HG02884 (cell line): ENCODE results near the gene DDX24.
"Not testable (repeated sequence)": the region's sequence is repeated elsewhere in the genome, so short reads cannot be mapped to it uniquely, and the experiment has no call there.

Experiments
- ATAC-seq: cut with Tn5 transposase; IDR thresholded peaks from one replicate; pipeline ENCODE4 v1.9.1; 2021; ENCODE audit warnings: mild to moderate bottlenecking, moderate library complexity; ENCODE audit not compliant: unreplicated experiment

The DDX24 gene

DNA sequence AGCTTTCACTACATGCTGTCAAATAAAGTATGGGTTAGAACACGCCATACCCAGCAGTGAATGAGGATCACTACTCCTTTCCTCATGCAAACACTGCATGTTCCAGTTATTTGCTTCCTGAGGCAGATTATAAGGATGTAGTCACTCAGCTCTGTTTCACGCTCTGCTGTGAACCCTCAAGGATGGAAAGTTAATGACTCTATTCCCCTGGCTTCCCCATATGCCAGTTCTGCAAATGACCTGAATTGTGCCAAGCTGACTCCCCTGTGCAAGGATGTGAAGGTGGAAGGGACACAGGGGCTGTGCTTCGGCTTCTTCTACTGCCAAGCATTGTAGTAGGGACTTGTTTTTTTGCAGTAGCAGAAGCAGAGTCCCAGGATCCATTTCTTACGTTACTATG lies 6.9 kb upstream of the DDX24 start:
- ATAC-seq, result no peak

DNA sequence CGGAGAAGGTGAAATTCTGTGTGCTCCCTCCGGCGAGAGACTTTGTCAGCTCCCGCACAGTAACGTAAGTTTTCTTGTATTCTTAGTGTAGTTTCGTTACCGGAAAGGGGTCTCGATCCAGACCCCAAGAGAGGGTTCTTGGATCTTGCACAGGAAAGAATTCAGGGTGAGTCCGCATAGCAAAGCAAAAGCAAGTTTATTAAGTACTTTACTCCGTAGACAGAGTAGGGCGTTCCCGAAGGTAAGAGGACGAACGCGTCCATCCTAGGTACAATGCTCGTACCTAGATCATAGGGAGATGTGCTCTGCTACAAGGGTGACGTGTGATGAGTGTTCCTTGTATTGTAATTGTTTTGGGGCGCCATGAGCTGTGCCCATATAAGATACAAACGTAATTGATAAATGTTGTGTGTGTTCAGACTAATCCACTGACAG lies 401 bp upstream of the DDX24 start:
- peak; percentile 28 for ATAC-seq

DNA sequence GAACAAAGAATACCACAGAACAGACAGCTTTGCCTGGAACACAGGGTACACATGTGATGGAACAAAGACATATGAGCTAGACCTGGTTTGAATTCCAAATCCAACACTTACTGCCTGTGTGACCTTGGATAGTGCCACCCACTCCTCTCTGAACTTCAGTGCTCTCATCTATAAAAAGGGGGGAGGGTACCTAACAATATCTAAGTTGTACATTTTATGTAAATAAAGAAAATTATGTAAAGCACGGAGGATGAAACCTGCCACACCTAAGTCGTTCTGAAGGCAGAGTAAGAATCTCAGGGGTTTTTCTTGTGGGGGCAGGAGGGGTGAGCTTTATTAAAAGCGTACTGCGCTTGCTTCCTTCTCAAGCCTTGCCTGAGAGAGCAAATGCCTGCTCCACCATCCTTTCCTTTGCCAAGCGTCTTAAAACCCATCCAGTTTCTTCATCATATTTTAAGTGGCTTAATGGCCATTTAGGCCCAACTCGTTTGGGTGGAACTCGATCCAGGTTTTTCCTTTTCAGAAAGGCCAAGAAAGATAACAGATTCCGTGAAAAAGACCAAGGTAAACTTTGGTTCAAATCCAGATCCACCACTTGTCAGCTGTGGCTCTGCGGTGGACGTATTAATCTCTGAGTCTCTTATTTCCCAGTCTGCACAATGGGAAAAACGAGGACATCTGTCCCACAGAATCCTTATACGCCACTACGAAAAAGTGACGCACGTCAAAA lies 946 bp downstream of the DDX24 start:
- no peak for ATAC-seq

DNA sequence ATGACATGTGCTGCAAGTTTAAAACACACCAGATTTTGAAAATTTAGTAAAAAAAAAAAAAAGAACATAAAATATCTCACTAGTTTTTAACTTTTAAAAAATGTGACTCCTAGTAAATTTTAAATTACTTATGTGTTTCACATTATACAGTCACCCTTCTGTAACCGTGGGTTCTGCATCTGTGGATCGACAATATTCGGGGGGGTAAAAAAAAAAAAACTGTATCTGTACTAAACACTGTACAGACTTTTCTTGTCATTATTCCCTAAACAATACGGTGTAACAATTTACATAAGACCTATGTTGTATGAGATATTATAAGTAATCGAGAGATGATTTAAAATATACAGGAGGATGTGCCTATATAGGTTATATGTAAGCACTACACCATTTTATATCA lies 3.2 kb downstream of the DDX24 start:
- no peak for ATAC-seq

DNA sequence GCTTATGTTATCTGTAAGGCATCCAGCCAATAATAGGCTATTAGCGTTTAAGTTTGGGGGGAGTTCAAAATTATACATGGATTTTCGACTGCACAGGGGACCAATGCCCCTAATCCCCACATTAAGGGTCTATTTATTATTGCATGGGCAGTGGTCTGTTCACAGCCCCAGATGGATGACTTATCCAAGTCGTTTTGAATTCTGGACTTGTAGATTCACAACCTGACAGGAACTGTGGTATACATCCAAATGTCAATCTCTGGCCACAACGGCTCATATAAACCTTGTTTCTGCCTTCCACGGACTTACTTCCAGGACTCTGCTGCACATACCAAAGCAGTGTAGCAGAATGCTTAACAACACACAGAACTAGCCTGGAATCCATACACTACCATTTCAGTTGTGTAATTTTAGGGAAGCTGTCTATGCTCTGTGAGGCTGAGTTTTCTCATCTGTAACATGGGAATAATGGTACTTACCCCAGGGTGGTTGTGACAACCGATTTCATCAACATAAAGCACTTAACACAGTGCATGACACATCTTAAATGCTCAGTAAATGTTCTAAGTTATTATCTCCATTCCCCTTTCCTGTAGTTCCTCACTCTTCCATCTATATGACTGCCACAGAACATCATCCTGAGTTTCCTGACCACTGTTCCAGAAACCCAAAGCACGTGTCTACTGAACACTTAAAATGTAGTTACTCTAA lies 3.7 kb downstream of the DDX24 start:
- ATAC-seq, result no peak

DNA sequence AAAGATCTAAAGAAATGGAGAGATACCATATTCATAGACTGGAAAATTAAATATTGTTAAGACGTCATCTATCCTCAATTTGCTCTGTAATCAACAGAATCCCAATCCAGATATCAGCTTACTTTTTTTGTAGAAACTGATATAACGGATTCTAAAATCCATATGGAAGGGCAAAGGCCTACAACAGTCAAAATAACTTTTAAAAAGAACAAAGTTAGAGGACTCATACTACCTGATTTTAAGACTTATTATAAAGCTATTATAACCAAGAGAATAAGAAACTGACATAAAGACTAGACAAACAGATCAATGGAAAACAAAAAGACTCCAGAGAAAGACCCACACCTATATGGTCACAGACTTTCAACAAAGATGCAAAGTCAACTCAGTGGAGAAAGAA lies 6.0 kb downstream of the DDX24 start:
- no peak for ATAC-seq

DNA sequence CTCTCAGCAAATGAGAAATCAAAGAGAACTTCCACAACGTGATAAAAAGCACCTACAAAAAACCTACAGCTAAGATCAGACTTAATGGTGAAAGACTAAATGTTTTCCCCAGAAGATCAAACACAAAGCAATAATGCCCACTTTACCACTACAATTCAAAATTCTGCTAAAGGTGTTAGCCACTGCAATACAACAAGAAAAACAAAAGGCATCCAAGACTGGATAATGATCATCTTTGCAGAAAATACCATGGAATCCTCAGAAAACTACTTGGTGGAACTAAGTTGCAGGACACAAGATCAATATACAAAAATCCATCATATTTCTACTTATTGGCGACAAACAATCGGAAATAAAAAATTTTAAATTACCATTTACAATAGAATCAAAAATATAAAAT lies 6.5 kb downstream of the DDX24 start:
- ATAC-seq, result no peak

DNA sequence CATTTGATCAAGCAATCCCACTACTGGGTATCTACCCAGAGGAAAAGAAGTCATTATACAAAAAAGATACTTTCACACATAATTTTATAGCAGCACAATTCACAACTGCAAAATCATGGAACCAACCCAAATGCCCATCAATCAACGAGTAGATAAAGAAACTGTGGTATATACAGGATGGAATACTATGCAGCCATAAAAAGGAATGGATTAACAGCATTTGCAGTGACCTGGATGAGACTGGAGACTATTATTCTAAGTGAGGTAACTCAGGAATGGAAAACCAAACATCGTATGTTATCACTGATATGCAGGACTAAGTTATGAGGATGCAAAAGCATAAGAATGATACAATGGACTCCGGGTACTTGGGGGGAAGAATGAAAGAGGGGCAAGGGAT lies 8.9 kb downstream of the DDX24 start:
- not testable (repeated sequence) for ATAC-seq

DNA sequence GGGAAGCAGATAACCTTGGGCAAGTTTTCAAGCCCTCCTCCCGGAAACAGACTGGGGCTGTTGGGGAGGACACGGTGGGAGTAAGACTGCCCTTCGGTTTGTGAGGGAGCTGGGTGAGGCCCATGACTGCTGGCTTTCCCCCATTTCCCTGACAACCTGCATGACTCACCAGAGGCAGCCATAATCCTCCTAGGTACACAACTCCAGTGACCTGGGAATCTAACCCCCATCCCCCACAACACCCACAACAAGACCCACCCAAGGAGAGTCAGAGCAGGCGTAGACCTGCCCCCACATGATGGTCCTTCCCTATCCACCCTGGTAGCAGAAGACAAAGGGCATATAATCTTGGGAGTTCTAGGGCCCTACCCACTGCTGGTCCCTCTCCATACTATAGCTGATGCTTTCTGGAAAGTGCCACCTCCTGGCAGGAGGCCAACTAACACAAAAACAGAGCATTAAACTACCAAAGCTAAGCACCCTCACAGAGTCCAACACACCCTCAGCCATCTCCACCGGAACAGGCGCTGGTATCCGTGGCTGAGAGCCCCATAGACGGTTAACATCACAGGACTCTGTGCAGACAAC lies 14.8 kb downstream of the DDX24 start:
- ATAC-seq, result no peak

DNA sequence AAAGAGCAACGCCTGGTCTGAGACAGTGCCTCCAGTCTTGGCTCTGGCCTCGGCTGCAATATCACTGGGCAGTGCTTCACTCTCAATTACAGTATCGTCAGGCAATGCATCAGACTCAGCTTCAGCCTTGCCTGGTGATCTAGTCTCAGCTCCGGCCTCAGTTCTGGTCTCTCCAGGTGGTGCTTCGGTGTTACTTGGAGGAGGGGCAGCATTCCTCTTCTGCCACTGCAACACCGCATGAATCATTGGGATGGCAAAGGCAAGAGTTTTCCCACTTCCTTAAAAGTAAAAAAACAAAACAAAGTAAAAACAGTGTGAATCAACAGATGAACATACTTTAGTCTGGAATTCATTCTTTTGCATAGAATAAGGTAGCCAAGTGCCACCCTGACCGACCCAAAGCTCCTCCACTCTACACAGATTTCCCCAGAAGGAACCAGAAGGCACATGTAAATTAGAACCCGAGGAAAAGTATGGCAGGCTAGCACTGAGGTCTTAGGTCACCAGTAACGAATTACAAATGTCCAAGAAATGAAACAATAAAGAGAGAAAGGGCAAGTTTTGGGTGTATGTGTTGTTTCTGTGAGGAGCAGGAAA lies 18.6 kb downstream of the DDX24 start:
- ATAC-seq, result no peak

DNA sequence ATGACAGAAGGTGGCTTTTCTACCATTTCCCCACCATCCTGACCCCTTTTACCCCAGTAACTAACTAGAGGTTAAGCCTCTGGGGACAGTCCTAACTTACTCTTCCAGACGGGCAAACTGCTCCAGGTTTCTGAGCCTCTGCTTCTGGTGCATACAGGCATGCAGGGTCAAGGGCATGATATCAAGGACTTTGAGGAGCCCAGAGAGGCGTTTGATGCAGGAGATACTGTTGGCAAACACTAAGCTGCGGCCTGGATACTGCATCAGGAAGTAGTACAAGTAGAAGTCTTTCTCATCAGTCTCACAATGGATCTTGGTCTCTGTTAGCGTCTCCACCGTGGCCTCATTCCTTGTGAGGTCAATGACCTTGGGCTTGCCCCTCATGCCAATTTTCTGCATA lies 21.0 kb downstream of the DDX24 start:
- ATAC-seq, result no peak

DNA sequence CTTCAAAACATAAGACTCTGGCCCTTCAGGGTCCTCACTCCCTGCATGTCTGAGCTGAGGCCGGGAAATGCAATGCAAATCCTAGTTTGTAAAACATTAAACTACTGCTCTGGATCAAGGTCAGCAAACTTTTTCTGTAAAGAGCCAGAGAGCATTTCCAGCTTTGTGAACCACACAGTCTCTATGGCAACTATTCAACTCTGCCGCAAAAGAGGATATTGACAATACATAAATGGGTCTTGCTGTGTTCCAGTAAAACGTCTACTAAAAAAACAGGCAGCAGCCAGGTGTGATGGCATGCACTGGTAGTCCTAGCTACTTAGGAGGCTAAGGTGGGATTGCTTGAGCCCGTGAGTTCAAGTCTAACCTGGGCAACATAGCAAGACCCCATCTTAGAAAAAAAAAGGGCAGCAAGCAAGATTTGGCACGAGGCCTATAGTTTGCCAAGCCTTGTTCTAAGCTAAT lies 22.3 kb downstream of the DDX24 start:
- ATAC-seq, result no peak

DNA sequence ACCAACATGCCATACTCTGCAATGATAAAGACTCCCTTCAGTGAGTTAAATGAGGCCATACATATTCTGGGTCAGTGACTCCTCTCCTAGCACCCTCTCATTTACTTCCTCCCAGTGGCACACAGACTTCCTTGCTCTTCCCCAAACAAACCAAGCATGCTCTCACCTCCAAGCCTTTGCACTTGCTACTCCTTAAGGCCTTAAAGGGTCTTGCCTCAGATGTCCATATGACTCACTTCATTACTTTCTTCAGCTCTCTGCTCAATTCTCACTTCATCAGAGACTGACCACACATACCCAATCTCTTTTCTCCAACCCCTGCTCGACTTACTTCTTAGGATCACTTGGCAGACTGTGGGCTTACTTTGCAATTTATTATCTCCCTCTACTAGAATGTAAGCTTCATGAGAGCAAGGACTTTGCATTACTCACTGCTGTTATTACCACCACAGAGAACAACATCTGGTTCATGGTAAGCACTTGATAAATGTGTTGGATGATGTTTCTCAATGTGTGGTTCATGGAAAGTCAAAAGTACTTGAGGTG lies 22.8 kb downstream of the DDX24 start:
- no peak for ATAC-seq

DNA sequence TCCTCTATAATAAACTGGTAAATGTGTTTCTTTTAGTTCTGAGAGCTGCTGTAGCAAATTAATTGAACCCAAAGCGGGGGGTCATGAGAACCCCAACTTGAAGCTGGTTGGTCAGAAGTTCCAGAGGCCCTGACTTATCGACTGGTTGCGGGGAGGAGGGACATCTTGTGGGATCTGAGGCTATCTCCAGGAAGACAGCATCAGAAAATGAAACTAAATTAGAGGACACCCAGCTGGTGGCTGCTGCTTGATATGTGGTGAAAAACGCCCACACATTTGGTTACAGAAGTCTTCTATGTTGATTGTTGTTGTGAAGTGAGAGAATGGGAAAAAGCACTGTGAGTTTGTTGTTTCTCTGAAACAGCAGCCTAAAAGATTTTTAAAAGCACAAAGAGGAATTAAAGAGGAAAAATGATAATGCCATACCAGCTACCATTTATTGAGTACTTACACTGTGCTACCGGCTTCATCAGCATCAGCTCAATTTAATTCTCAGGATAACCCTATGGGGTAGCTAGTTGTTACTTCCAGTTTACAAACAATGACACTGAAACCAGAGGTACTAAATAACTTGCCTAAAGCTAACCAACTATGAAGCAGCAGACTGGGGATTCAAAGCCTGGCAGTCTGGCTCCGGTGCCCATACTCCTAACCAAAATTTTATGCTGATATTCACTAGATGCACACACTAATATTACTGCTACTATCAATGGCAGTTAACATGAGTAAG lies 24.3 kb downstream of the DDX24 start:
- ATAC-seq, result peak; percentile 77

DNA sequence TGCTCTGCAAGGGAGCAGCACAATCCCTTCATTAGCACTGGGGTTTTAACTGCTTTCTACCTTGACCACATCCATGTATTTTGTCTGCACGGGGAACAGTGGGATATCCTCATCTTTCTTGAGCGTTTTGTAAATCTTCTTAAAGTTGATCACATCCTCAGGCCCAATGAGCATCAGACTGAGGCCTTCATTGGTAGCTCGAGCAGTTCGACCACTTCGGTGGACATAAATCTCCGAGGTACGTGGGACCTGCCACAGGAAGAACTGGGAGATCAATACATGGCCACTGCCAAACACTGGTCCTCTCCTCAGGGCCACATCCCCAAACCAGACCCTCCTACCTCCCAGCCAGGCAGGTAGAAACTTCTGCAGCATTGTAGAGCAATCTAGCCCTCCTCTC lies 26.1 kb downstream of the DDX24 start:
- no peak for ATAC-seq

DNA sequence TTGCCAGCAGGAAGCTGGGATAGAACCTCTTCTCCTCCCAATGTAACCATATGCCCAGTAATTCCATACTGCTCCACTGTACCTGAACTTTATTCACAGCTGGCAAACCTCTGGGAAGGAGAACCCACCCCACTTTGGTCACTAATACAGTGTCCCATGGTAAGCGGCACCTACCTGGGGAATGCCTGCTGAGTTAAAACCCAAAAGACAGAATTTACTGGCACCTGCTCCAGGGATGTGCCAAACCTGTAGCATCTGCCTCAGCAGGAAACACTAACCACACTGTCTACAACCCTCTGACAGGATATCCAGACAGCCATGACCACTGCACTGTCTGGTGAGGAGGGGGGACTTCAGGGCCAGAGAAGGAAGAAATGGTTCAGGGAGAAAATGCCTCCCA lies 26.6 kb downstream of the DDX24 start:
- ATAC-seq, result no peak

DNA sequence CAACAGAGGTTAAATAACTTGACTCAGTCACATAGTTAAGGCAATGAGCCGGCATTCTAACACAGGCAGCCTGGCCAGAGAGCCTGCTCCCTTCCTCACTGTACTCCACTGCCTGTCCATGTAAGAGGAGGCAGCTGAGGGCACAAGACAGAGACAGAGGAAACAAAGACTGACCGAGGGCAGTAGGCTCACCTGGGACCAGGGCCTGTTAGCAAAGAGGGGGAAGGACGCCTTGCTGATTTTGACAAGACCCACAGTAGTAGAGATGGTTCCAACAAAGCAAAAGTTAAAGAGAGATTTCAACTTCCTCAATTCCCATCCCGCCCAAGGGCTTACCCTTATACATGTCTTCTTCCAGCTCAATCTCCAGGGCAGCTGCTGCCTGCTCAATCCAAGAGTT lies 28.3 kb downstream of the DDX24 start:
- no peak for ATAC-seq

DNA sequence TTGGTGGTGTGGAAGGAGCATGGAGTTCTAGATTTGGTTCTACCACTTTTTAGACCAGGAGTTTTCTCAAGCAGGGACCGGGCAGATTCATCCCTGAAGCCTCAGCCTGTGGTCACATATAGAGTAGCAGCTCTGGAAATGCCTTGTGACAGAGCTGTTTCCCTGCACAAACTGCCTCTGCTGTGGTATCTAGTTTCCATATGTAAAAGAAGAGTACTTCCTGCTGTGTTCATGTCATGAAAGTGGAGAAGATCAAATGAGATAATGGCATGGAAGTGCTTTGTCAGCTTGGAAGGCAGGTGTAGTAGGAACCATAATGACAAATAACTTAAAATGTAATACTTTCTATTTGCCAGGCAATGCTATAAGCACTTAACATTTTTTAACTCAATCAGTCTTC lies 28.8 kb downstream of the DDX24 start:
- ATAC-seq, result no peak

DNA sequence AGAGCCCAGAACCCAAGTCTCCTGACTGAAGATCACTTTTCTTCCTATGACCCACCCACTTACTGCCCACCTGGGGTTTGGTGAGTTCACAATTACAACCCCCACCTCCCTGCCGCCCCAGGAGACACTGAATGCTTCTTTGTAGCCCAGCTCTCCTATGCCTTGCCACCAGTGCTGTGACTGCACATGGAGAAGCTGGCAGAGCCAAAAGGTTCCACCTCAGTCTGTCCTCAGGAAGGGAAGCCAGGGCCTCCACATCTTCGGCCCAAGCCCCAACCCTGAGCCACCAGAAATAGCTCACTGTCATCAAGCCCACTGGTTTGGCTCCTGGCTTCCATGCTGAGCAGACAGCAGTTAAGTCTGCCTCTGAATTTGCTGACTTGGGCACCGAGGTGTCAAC lies 29.2 kb downstream of the DDX24 start:
- ATAC-seq, result no peak

DNA sequence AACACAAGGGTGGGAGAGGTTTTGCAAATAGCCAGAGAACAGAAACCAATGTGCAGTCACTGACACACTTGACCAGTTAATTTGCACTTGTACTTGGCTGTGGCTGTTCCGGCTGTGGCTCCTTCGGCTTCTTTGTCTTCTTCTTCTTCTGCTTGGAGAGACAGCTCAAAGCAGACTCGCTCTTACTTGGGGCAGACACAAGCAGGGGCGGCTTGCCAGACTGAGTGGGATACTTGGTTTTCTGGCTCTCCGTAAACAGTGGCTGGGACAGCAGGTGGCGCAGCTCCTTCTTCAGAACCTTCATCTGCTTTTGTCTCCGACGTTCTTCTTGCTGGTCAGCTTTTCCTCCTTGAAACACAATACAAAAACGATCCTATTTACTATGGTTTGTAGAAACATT lies 29.9 kb downstream of the DDX24 start:
- no peak for ATAC-seq
